Neural cell (in vitro differentiated cells): ENCODE data around the gene RASAL2. TPM values are rescaled to one million over a fixed set of nuclear protein-coding genes. Genes with fewer than 3 reads are reported as not detected.

Experiments
- H2AFZ ChIP-seq: fragments of 200-600, 300-800 bp; sonication (generic), shearing (Covaris generic); 2 replicates; pipeline ENCODE4 v1.6.0; 2014; ENCODE audit warnings: low read depth, mild to moderate bottlenecking, antibody characterized with exemption, low read length, moderate library complexity
- H3F3A ChIP-seq: fragments of 200-600 bp; shearing (Covaris generic); 2 replicates; pipeline ENCODE4 v1.6.1; 2016; ENCODE audit warnings: mild to moderate bottlenecking, moderate library complexity, mixed read lengths, antibody characterized with exemption, low read length; ENCODE audit not compliant: insufficient read depth, poor library complexity, severe bottlenecking
- H3K27ac ChIP-seq: fragments of 200-600, 300-800 bp; sonication (generic), shearing (Covaris generic); 2 replicates; pipeline ENCODE4 v1.5.1; 2014; ENCODE audit warnings: mild to moderate bottlenecking, low read length, moderate library complexity
- H3K27me3 ChIP-seq: fragments of 300-800, 200-600 bp; sonication (generic), shearing (Covaris generic); 2 replicates; pipeline ENCODE4 v1.6.0; 2014; ENCODE audit warnings: mild to moderate bottlenecking, low read depth, low read length, moderate library complexity; ENCODE audit not compliant: insufficient read depth
- H3K36me3 ChIP-seq: fragments of 300-800, 200-600 bp; sonication (generic), shearing (Covaris generic); 2 replicates; pipeline ENCODE4 v1.5.1; 2014; ENCODE audit warnings: mild to moderate bottlenecking, antibody characterized with exemption, low read length, moderate library complexity; ENCODE audit not compliant: insufficient read depth
- H3K4me2 ChIP-seq: fragments of 300-800, 200-600 bp; sonication (generic), shearing (Covaris generic); 2 replicates; pipeline ENCODE4 v1.6.0; 2014; ENCODE audit warnings: mild to moderate bottlenecking, low read length
- H3K4me3 ChIP-seq: fragments of 300-800, 200-600 bp; sonication (generic), shearing (Covaris generic); 2 replicates; pipeline ENCODE4 v1.5.1; 2014; ENCODE audit warnings: mild to moderate bottlenecking, low read length, moderate library complexity
- H3K79me2 ChIP-seq: fragments of 200-600 bp; shearing (Covaris generic); replicated peaks from 2 replicates; pipeline ENCODE4 v1.6.0; 2014; ENCODE audit warnings: mild to moderate bottlenecking, low read length, moderate library complexity; ENCODE audit not compliant: insufficient read depth
- H3K9ac ChIP-seq: fragments of 300-800, 200-600 bp; sonication (generic), shearing (Covaris generic); 2 replicates; pipeline ENCODE4 v1.6.1; 2016; ENCODE audit warnings: mild to moderate bottlenecking, low read length, mixed read lengths
- H3K9me2 ChIP-seq: fragments of 200-600 bp; shearing (Covaris generic); 2 replicates; pipeline ENCODE4 v1.6.1; 2016; ENCODE audit warnings: mild to moderate bottlenecking, low read length, mixed read lengths; ENCODE audit not compliant: insufficient read depth
- H3K9me3 ChIP-seq: fragments of 200-600, 300-800 bp; sonication (generic), shearing (Covaris generic); 2 replicates; pipeline ENCODE4 v1.6.1; 2016; ENCODE audit warnings: mild to moderate bottlenecking, mixed run types, low read length, moderate library complexity, mixed read lengths
- H4K20me1 ChIP-seq: fragments of 200-600 bp; shearing (Covaris generic); 2 replicates; pipeline ENCODE4 v1.6.1; 2016; ENCODE audit warnings: mild to moderate bottlenecking, mixed run types; ENCODE audit not compliant: insufficient read depth
- CTCF ChIP-seq: fragments of 450-650 bp; IDR thresholded peaks from 2 replicates; pipeline ENCODE4 v1.5.1; 2014; ENCODE audit warnings: antibody characterized with exemption, mild to moderate bottlenecking, moderate library complexity; ENCODE audit not compliant: poor library complexity, severe bottlenecking
- EP300 ChIP-seq: fragments of 450-650 bp; conservative IDR thresholded peaks from 2 replicates; pipeline ENCODE4 v1.6.1; 2014; ENCODE audit warnings: antibody characterized with exemption, mild to moderate bottlenecking, moderate library complexity; ENCODE audit not compliant: poor library complexity, severe bottlenecking
- EZH2 ChIP-seq: fragments of 200-600, 300-800 bp; shearing (Covaris generic), sonication (generic); IDR thresholded peaks from 2 replicates; pipeline ENCODE4 v1.6.1; 2014; ENCODE audit warnings: antibody characterized with exemption, low read length, borderline replicate concordance, mild to moderate bottlenecking; ENCODE audit not compliant: insufficient read depth, poor library complexity, severe bottlenecking
- MXI1 ChIP-seq: fragments of 450-650 bp; conservative IDR thresholded peaks from 2 replicates; pipeline ENCODE4 v1.6.1; 2014; ENCODE audit warnings: antibody characterized with exemption, mild to moderate bottlenecking; ENCODE audit not compliant: poor library complexity, severe bottlenecking
- POLR2AphosphoS5 ChIP-seq: IDR thresholded peaks from 2 replicates; pipeline ENCODE4 v1.6.1; 2012
- RAD21 ChIP-seq: fragments of 450-650 bp; conservative IDR thresholded peaks from 2 replicates; pipeline ENCODE4 v1.6.1; 2014; ENCODE audit warnings: antibody characterized with exemption, mild to moderate bottlenecking, moderate library complexity
- REST ChIP-seq: IDR thresholded peaks from 2 replicates; pipeline ENCODE4 v1.6.1; 2012; ENCODE audit warnings: borderline replicate concordance
- SMC3 ChIP-seq: fragments of 450-650 bp; conservative IDR thresholded peaks from 2 replicates; pipeline ENCODE4 v1.6.1; 2014; ENCODE audit warnings: antibody characterized with exemption, mild to moderate bottlenecking, moderate library complexity; ENCODE audit not compliant: poor library complexity
- TAF1 ChIP-seq: IDR thresholded peaks from 2 replicates; pipeline ENCODE4 v1.6.1; 2012; ENCODE audit warnings: low read depth
- polyA plus RNA-seq: library from polyadenylated mRNA; depleted of rRNA; stranded (reverse); fragments of >200 nt; gene quantifications from 2 replicates; pipeline ENCODE4 v1.2.3, GENCODE V29; 2014

The RASAL2 gene
- polyA plus RNA-seq, 1 donor from 2014 or later = 73.3 TPM

GRCh38 chr1:178408871-178409270 lies 315.0 kb downstream of the RASAL2 start:
- peaks cover 13% of the 10 kb centered on the region for H3K36me3 ChIP-seq
- H3F3A ChIP-seq = no peaks in the 10 kb centered on the region
- H4K20me1 ChIP-seq = peaks cover 6% of the 10 kb centered on the region
- no peak overlapping the region for H3K27ac ChIP-seq
- H3K9me3 ChIP-seq = no peaks in the 10 kb centered on the region
- no peaks in the 10 kb centered on the region for H3K79me2 ChIP-seq
- H3K9ac ChIP-seq = no peak overlapping the region
- H3K9me2 ChIP-seq = no peaks in the 10 kb centered on the region
- no peak overlapping the region for H3K4me3 ChIP-seq
- TF ChIP-seq POLR2AphosphoS5 (no peak), TAF1 (no peak), RAD21 (no peak), MXI1 (no peak), EP300 (no peak), EZH2 (no peak), CTCF (no peak), REST (no peak), SMC3 (no peak)
- H2AFZ ChIP-seq = no peak overlapping the region
- no peak overlapping the region for H3K4me2 ChIP-seq
- no peaks in the 10 kb centered on the region for H3K27me3 ChIP-seq

- Histone ChIP-seq H4K20me1 (peaks cover 6% of the 10 kb centered on the region), H3K27me3 (no peaks in the 10 kb centered on the region), H3K79me2 (no peaks in the 10 kb centered on the region), H3K9ac (no peak overlapping the region), H2AFZ (no peak overlapping the region), H3K27ac (no peak overlapping the region), H3K9me2 (no peaks in the 10 kb centered on the region), H3K4me3 (no peak overlapping the region), H3K36me3 (peaks cover 13% of the 10 kb centered on the region), H3K4me2 (no peak overlapping the region), H3F3A (no peaks in the 10 kb centered on the region), H3K9me3 (no peaks in the 10 kb centered on the region)
- no peak for TF ChIP-seq SMC3
- TF ChIP-seq TAF1 = no peak
- TF ChIP-seq RAD21 = no peak
- TF ChIP-seq MXI1 = no peak
- no peak for TF ChIP-seq REST
- no peak for TF ChIP-seq EP300
- TF ChIP-seq CTCF = no peak
- no peak for TF ChIP-seq EZH2
- TF ChIP-seq POLR2AphosphoS5 = no peak
Measured at GRCh38 chr1:178409541-178409940, 315.6 kb downstream of the RASAL2 start.
